Stimulated activated CD8-positive, alpha-beta memory T cell treated with anti-CD3 and anti-CD28 coated beads, Interleukin-12 subunit alpha, Interleukin-12 subunit beta, amount 100 ng/mL, for 24 hours (primary cell): Measurements from ENCODE around the gene BCL2L13.
"Not testable (repeated sequence)": the region's sequence is repeated elsewhere in the genome, so short reads cannot be mapped to it uniquely, and the experiment has no call there.

Experiments
- DNase-seq: peaks from one replicate; pipeline ENCODE4 v3.0.0-alpha.2; 2020; ENCODE audit errors: extremely low read depth

BCL2L13 gene

GRCh38 chr22:17694752-17695151 is 56.2 kb downstream of the BCL2L13 start:
- no peak for DNase-seq

- DNase-seq = no peak
Measured at GRCh38 chr22:17695986-17696385, 57.4 kb downstream of the BCL2L13 start.

- DNase-seq = not testable (repeated sequence)
Measured at GRCh38 chr22:17697196-17697595, 58.6 kb downstream of the BCL2L13 start.

GRCh38 chr22:17698276-17698675 is 59.7 kb downstream of the BCL2L13 start:
- DNase-seq = not testable (repeated sequence)

- no peak for DNase-seq
Measured at GRCh38 chr22:17698948-17699347, 60.4 kb downstream of the BCL2L13 start.

GRCh38 chr22:17699696-17700340 is 61.3 kb downstream of the BCL2L13 start:
- DNase-seq = no peak

- DNase-seq = no peak
Measured at GRCh38 chr22:17700778-17701177, 62.2 kb downstream of the BCL2L13 start.

- no peak for DNase-seq
Measured at GRCh38 chr22:17703811-17704210, 65.3 kb downstream of the BCL2L13 start.

- DNase-seq = no peak
Measured at GRCh38 chr22:17705546-17705945, 67.0 kb downstream of the BCL2L13 start.

GRCh38 chr22:17705951-17706900 is 67.7 kb downstream of the BCL2L13 start:
- DNase-seq = peak; percentile 5

GRCh38 chr22:17706947-17707346 is 68.4 kb downstream of the BCL2L13 start:
- no peak for DNase-seq

GRCh38 chr22:17707526-17707925 is 69.0 kb downstream of the BCL2L13 start:
- DNase-seq = no peak

GRCh38 chr22:17710023-17710422 is 71.5 kb downstream of the BCL2L13 start:
- DNase-seq = no peak

GRCh38 chr22:17712441-17712840 is 73.9 kb downstream of the BCL2L13 start:
- DNase-seq = no peak

GRCh38 chr22:17716529-17716928 is 78.0 kb downstream of the BCL2L13 start:
- DNase-seq = no peak

- no peak for DNase-seq
Measured at GRCh38 chr22:17717708-17718107, 79.2 kb downstream of the BCL2L13 start.

- DNase-seq = no peak
Measured at GRCh38 chr22:17719911-17720310, 81.4 kb downstream of the BCL2L13 start.

GRCh38 chr22:17724241-17724640 is 85.7 kb downstream of the BCL2L13 start:
- no peak for DNase-seq

- DNase-seq = no peak
Measured at GRCh38 chr22:17724678-17725499, 86.3 kb downstream of the BCL2L13 start.

GRCh38 chr22:17725500-17725796 is 86.9 kb downstream of the BCL2L13 start:
- no peak for DNase-seq

- DNase-seq = no peak
Measured at GRCh38 chr22:17726006-17726927, 87.7 kb downstream of the BCL2L13 start.
